DOHH2 (cell line): ENCODE data around the gene PHACTR1.

Experiments used
- CTCF ChIP-seq: fragments of 200-600 bp; sonication (generic); IDR thresholded peaks from one replicate; pipeline ENCODE4 v1.5.1; 2014; ENCODE audit warnings: antibody characterized with exemption, mild to moderate bottlenecking, low read depth, low read length; ENCODE audit not compliant: poor library complexity, severe bottlenecking
- EZH2phosphoT487 ChIP-seq: fragments of 200-600 bp; sonication (generic); IDR thresholded peaks from 2 replicates; pipeline ENCODE4 v1.6.1; 2017; ENCODE audit warnings: borderline replicate concordance, mild to moderate bottlenecking, antibody characterized with exemption, low read length, moderate library complexity, mixed read lengths

GRCh38 chr6:13119549-13119948 is 403.0 kb downstream of the PHACTR1 start:
- TF ChIP-seq CTCF: no peak
- no peak for TF ChIP-seq EZH2phosphoT487
